Prostate gland (tissue), 2 donors: ENCODE results near the gene MBD3L5.

Source experiments
- POLR2A ChIP-seq: fragments of 450-650 bp; IDR thresholded peaks from one replicate; pipeline ENCODE4 v1.6.1; 2016; ENCODE audit warnings: antibody characterized with exemption, mild to moderate bottlenecking
- TF ChIP-seq, protein P1 (sequence below), 4 experiments: fragments of 200-600 bp in 2 of 4; fragments of 450-650 bp in 2 of 4; sonication (generic) in 2 of 4; IDR thresholded peaks; 1 replicate in 3 of 4; 2 replicates in 1 of 4; pipeline ENCODE4 v1.5.1; 2016 to 2019; ENCODE audit warnings: antibody characterized with exemption in 4 of 4, mild to moderate bottlenecking in 2 of 4, moderate library complexity in 2 of 4

GRCh38 chr19:7069042-7069903 is 38.9 kb downstream of the MBD3L5 start, which contains the start of gene ZNF557:
- TF ChIP-seq, protein P1, sequence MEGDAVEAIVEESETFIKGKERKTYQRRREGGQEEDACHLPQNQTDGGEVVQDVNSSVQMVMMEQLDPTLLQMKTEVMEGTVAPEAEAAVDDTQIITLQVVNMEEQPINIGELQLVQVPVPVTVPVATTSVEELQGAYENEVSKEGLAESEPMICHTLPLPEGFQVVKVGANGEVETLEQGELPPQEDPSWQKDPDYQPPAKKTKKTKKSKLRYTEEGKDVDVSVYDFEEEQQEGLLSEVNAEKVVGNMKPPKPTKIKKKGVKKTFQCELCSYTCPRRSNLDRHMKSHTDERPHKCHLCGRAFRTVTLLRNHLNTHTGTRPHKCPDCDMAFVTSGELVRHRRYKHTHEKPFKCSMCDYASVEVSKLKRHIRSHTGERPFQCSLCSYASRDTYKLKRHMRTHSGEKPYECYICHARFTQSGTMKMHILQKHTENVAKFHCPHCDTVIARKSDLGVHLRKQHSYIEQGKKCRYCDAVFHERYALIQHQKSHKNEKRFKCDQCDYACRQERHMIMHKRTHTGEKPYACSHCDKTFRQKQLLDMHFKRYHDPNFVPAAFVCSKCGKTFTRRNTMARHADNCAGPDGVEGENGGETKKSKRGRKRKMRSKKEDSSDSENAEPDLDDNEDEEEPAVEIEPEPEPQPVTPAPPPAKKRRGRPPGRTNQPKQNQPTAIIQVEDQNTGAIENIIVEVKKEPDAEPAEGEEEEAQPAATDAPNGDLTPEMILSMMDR (IDR thresholded peaks at IDR 0.05), result peak in 1 of 4 experiments; percentile 2
- TF ChIP-seq POLR2A, result peak; percentile 33
